ENCODE data around the gene ATAD2B. TPM values are rescaled to one million over a fixed set of nuclear protein-coding genes. Genes with fewer than 3 reads are reported as not detected.

Gene ATAD2B
- total and polyA plus RNA-seq, 2 of the 8 experiments (the other 6 are each of a cell fraction or from before 2014, with no cell fraction given) = 3.4 to 16.1 TPM

GRCh38 chr2:23772056-23772455, 154.9 kb downstream of the ATAD2B start:
- H3K9me3 ChIP-seq (ENCODE audit: insufficient read depth in 2 of 2, low read depth in 1 of 2, low read length in 1 of 2) = peaks cover 0 to 2% of the 10 kb centered on the region in 2 experiments; a peak in 1 of 4 replicates
- no peak overlapping the region for H3K4ac ChIP-seq (replicated peaks; ENCODE audit: insufficient read length, low read depth, low read length)
- no peak overlapping the region for H2BK15ac ChIP-seq (ENCODE audit: low read length)
- no peak overlapping the region for H3K56ac ChIP-seq (replicated peaks; ENCODE audit: insufficient read length, low read depth, low read length)
- no peaks in the 10 kb centered on the region for H3K27me3 ChIP-seq (replicated peaks in 1 of 4; ENCODE audit: control insufficient read depth in 3 of 4, extremely low read depth in 1 of 4, insufficient read depth in 3 of 4, low read length in 3 of 4)
- no peak for DNase-seq (ENCODE audit: low read depth in 1 of 2, low spot score in 2 of 2)
- H3K27ac ChIP-seq (ENCODE audit: low read depth, low read length) = no peak overlapping the region
- H4K20me1 ChIP-seq (replicated peaks in 1 of 2; ENCODE audit: control insufficient read depth in 1 of 2, insufficient read depth in 2 of 2, low read length in 2 of 2) = no peaks in the 10 kb centered on the region
- H3K18ac ChIP-seq (ENCODE audit: extremely low read depth, low read length) = no peak overlapping the region
- H3K79me2 ChIP-seq (ENCODE audit: control insufficient read depth in 1 of 2, insufficient read depth in 2 of 2, low read length in 2 of 2) = no peaks in the 10 kb centered on the region
- H3K14ac ChIP-seq (ENCODE audit: insufficient read length) = no peak overlapping the region
- no peak overlapping the region for H2BK12ac ChIP-seq (ENCODE audit: low read depth, low read length)
- 81% methylated on average over 1 of the region's 1 CpG; no CpG with 5 or more reads in 1 of the 2 experiments for WGBS, 2 experiments (ENCODE audit: extremely low coverage in 1 of 2, insufficient coverage in 1 of 2, insufficient read length in 1 of 2, insufficient replicate concordance in 2 of 2, low coverage in 1 of 2, low lambda C conversion rate in 2 of 2, missing lambda C conversion rate in 1 of 2)
- H3K36me3 ChIP-seq (ENCODE audit: control insufficient read depth in 2 of 4, insufficient read depth in 4 of 4, low read length in 3 of 4) = peaks cover 0 to 7% (median 2%) of the 10 kb centered on the region in 4 experiments; a peak in 4 of 8 replicates
- ChIA-PET POLR2A (ENCODE audit: partially characterized antibody) (interaction anchor here (0.7 kb wide), 1 partner anchor 1930 kb away, joined by 4 read pairs; no protein-coding TSS in a partner anchor), CTCF (ENCODE audit: partially characterized antibody) (interaction anchor here (0.6 to 1.9 kb wide), 2 partner anchors 11 to 29 kb away, joined by 3 to 4 read pairs; no protein-coding TSS in a partner anchor)
- H3K23me2 ChIP-seq (ENCODE audit: low read depth, low read length) = no peaks in the 10 kb centered on the region
- no peaks in the 10 kb centered on the region for H3K79me1 ChIP-seq (ENCODE audit: low read depth, low read length)
- H3K4me1 ChIP-seq (replicated peaks in 1 of 4; ENCODE audit: control insufficient read depth in 3 of 4, insufficient read depth in 4 of 4, low read length in 3 of 4) = no peaks in the 10 kb centered on the region
- H3K23ac ChIP-seq (ENCODE audit: insufficient read length) = no peak overlapping the region
- H4K5ac ChIP-seq (ENCODE audit: insufficient read length, low read depth, low read length) = no peak overlapping the region
- FAIRE-seq = no peak
- H3K4me3 ChIP-seq (ENCODE audit: extremely low read depth in 1 of 4, insufficient read depth in 2 of 4, low read depth in 3 of 4, low read length in 4 of 4) = no peak overlapping the region
- H2AK5ac ChIP-seq (ENCODE audit: low read depth, low read length) = no peak overlapping the region
- H3K4me2 ChIP-seq (ENCODE audit: insufficient read depth in 1 of 2, low read depth in 2 of 2, low read length in 2 of 2) = no peak overlapping the region
- no peak overlapping the region for H4K91ac ChIP-seq (replicated peaks; ENCODE audit: insufficient read length, low read length)
- H3K9ac ChIP-seq (replicated peaks in 1 of 4; ENCODE audit: extremely low read depth in 1 of 4, low read depth in 3 of 4, low read length in 3 of 4) = no peak overlapping the region
- H2BK120ac ChIP-seq (replicated peaks; ENCODE audit: low read depth, low read length) = no peak overlapping the region
- no peak overlapping the region for H2BK20ac ChIP-seq (ENCODE audit: low read length)
- no peak overlapping the region for H4K8ac ChIP-seq (ENCODE audit: extremely low read depth, insufficient read depth, low read length)
- H2AFZ ChIP-seq (ENCODE audit: low read length) = no peak overlapping the region
- H2BK5ac ChIP-seq (ENCODE audit: low read depth, low read length) = no peak overlapping the region
- TF ChIP-seq NRF1 (IDR thresholded peaks at IDR 0.05; ENCODE audit: low read depth, low read length) = no peak
- TF ChIP-seq MAFK (IDR thresholded peaks at IDR 0.05; ENCODE audit: low read depth, low read length) = no peak
- TF ChIP-seq JUN (IDR thresholded peaks at IDR 0.05; ENCODE audit: low read depth, low read length) = no peak
- no peak for TF ChIP-seq CBX8 (IDR thresholded peaks at IDR 0.05; ENCODE audit: borderline replicate concordance, low read depth, low read length)
- no peak for TF ChIP-seq FOSL1 (IDR thresholded peaks at IDR 0.05; ENCODE audit: insufficient read depth, low read depth, low read length)
- TF ChIP-seq TAF1 (IDR thresholded peaks at IDR 0.05; ENCODE audit: low read depth, low read length) = no peak
- TF ChIP-seq RNF2 (IDR thresholded peaks at IDR 0.05; ENCODE audit: borderline replicate concordance, low read depth, low read length, missing control alignments, poor library complexity, severe bottlenecking) = no peak
- TF ChIP-seq EP300 (IDR thresholded peaks at IDR 0.05; ENCODE audit: borderline replicate concordance in 1 of 2, low read depth in 2 of 2, low read length in 2 of 2) = no peak
- TF ChIP-seq SP1 (IDR thresholded peaks at IDR 0.05; ENCODE audit: low read depth, low read length) = no peak
- TF ChIP-seq SP4 (IDR thresholded peaks at IDR 0.05; ENCODE audit: low read length) = no peak
- TF ChIP-seq, protein P1, sequence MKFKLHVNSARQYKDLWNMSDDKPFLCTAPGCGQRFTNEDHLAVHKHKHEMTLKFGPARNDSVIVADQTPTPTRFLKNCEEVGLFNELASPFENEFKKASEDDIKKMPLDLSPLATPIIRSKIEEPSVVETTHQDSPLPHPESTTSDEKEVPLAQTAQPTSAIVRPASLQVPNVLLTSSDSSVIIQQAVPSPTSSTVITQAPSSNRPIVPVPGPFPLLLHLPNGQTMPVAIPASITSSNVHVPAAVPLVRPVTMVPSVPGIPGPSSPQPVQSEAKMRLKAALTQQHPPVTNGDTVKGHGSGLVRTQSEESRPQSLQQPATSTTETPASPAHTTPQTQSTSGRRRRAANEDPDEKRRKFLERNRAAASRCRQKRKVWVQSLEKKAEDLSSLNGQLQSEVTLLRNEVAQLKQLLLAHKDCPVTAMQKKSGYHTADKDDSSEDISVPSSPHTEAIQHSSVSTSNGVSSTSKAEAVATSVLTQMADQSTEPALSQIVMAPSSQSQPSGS (IDR thresholded peaks at IDR 0.05; ENCODE audit: low read length) = no peak
- no peak for TF ChIP-seq POLR2A (IDR thresholded peaks at IDR 0.05; ENCODE audit: control extremely low read depth in 1 of 2, low read depth in 2 of 2, low read length in 2 of 2)
- no peak for TF ChIP-seq KDM5A (IDR thresholded peaks at IDR 0.05; ENCODE audit: low read length)

All from H1 (cell line).